Thyroid gland (tissue), 4 donors: ENCODE data around the gene WBP1L. TPM values are rescaled to one million over a fixed set of nuclear protein-coding genes. Genes with fewer than 3 reads are reported as not detected.
A peak's percentile ranks its signal among the peaks of the same experiment; 100 is the strongest.

ENCODE experiments used
- DNase-seq, 2 donors: peaks; one replicate each; pipeline ENCODE4 v3.0.0-alpha.2; 2019
- H3K27ac ChIP-seq, 3 donors: fragments of 200-600 bp; sonication (generic); 1 replicate in 2 of 3; 2 replicates in 1 of 3; pipeline ENCODE4 v1.5.1; 2016 to 2019; ENCODE audit warnings: mild to moderate bottlenecking in 1 of 3, moderate library complexity in 1 of 3
- H3K27me3 ChIP-seq: fragments of 200-600 bp; sonication (generic); one replicate; pipeline ENCODE4 v1.5.1; 2019
- H3K36me3 ChIP-seq, 2 donors: fragments of 200-600 bp; sonication (generic); one replicate each; pipeline ENCODE4 v1.5.1; 2016 to 2019
- H3K4me1 ChIP-seq, 2 donors: fragments of 200-600 bp; sonication (generic); one replicate each; pipeline ENCODE4 v1.5.1; 2017 to 2019
- H3K4me3 ChIP-seq, 3 donors: fragments of 200-600 bp; sonication (generic); replicated peaks in 1 of 3; 1 replicate in 2 of 3; 2 replicates in 1 of 3; pipeline ENCODE4 v1.5.1; 2016; ENCODE audit warnings: mild to moderate bottlenecking in 1 of 3
- H3K9me3 ChIP-seq: fragments of 200-600 bp; sonication (generic); one replicate; pipeline ENCODE4 v1.5.1; 2017
- POLR2A ChIP-seq, 2 donors: fragments of 450-650 bp; IDR thresholded peaks; one replicate each; pipeline ENCODE4 v1.6.1; 2017; ENCODE audit warnings: antibody characterized with exemption in 2 of 2, mild to moderate bottlenecking in 2 of 2, moderate library complexity in 1 of 2
- WGBS, 2 donors: methylation state at CpG; one replicate each; pipeline ENCODE4 v1.1.5; 2017; 5-methylcytosine and 5-hydroxymethylcytosine counted together
- intact Hi-C: fragments of 100-400 bp; cut with DNase I; formaldehyde crosslinking; loops from one replicate; pipeline ENCODE4 v1.15.1; 2023
- total RNA-seq, 4 donors: library from RNA; depleted of rRNA; stranded (reverse); fragments of >200 nt; gene quantifications; one replicate each; pipeline ENCODE4 v1.2.3, GENCODE V29; 2016
- TF ChIP-seq, protein P1 (sequence below), 6 experiments: fragments of 200-600 bp in 3 of 6; fragments of 450-650 bp in 3 of 6; sonication (generic) in 3 of 6; IDR thresholded peaks; one replicate each; pipeline ENCODE4 v1.5.1; 2016 to 2019; ENCODE audit warnings: antibody characterized with exemption in 6 of 6, mild to moderate bottlenecking in 2 of 6, inconsistent platforms in 1 of 6, moderate library complexity in 1 of 6

The WBP1L gene
- total RNA-seq, 4 donors from 2014 or later: 194 to 384 (median 314) TPM

- no peak for TF ChIP-seq POLR2A (IDR thresholded peaks at IDR 0.05)
- TF ChIP-seq, protein P1, sequence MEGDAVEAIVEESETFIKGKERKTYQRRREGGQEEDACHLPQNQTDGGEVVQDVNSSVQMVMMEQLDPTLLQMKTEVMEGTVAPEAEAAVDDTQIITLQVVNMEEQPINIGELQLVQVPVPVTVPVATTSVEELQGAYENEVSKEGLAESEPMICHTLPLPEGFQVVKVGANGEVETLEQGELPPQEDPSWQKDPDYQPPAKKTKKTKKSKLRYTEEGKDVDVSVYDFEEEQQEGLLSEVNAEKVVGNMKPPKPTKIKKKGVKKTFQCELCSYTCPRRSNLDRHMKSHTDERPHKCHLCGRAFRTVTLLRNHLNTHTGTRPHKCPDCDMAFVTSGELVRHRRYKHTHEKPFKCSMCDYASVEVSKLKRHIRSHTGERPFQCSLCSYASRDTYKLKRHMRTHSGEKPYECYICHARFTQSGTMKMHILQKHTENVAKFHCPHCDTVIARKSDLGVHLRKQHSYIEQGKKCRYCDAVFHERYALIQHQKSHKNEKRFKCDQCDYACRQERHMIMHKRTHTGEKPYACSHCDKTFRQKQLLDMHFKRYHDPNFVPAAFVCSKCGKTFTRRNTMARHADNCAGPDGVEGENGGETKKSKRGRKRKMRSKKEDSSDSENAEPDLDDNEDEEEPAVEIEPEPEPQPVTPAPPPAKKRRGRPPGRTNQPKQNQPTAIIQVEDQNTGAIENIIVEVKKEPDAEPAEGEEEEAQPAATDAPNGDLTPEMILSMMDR (IDR thresholded peaks at IDR 0.05): no peak
- Histone ChIP-seq H3K4me1 (peaks cover 20 to 22% of the 10 kb centered on the region in 2 donors), H3K27me3 (no peaks in the 10 kb centered on the region), H3K27ac (peak overlapping the region in 1 of 3 donors; percentile 19), H3K36me3 (no peaks in the 10 kb centered on the region), H3K9me3 (no peaks in the 10 kb centered on the region), H3K4me3 (no peak overlapping the region)
- intact Hi-C loops: no loop called here
- no peak for DNase-seq
- WGBS, 2 donors: 73 to 85% methylated on average over 6 of the region's 6 CpGs
Observed at GRCh38 chr10:102720775-102721301, 22.9 kb upstream of the WBP1L start.

DNA sequence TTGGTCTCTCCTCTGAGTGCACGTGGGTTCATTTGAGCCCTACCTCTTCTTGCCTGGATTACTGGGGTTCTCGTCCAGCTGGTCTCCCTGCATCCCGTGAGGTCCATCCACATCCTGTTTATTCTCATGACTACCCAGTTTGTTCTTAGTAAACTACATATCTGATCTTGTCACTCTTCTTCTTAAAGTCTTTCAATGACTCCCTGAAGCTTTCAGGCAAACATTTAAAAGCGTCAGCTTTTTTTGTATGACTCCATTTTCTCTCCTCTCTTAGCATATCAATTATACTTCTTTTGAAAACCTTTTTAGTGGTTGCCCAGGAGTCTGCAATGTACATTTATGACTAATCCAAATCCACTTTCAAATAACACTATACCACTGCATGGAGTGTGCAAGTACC is 21.8 kb upstream of the WBP1L start:
- Histone ChIP-seq H3K9me3 (no peaks in the 10 kb centered on the region), H3K36me3 (no peaks in the 10 kb centered on the region), H3K4me3 (no peak overlapping the region), H3K4me1 (peaks cover 20 to 22% of the 10 kb centered on the region in 2 donors), H3K27me3 (no peaks in the 10 kb centered on the region), H3K27ac (no peak overlapping the region)
- DNase-seq: no peak
- TF ChIP-seq POLR2A (IDR thresholded peaks at IDR 0.05): no peak
- TF ChIP-seq, protein P1 (IDR thresholded peaks at IDR 0.05): no peak
- WGBS, 2 donors: 64 to 69% methylated on average over 4 of the region's 4 CpGs
- intact Hi-C loops: no loop called here

DNA sequence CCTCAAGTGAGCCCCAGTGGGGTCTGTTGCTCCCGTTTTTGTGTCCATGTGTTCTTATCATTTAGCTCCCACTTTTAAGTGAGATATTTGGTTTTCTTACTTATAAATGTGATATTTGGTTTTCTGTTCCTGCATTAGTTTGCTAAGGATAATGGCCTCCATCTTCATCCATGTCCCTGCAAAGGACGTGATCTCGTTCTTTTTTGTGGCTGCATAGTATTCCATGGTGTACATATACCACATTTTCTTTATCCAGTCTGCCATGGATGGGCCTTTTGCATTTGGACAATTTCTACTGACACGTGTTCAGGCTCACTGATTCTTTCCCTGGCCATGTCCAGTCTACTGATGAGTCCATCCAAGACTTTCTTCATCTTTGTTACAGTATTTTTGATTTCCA is 19.8 kb upstream of the WBP1L start:
- WGBS, 2 donors: 96 to 97% methylated on average over 4 of the region's 4 CpGs
- intact Hi-C loops: no loop called here
- TF ChIP-seq POLR2A (IDR thresholded peaks at IDR 0.05): no peak
- TF ChIP-seq, protein P1 (IDR thresholded peaks at IDR 0.05): no peak

DNA sequence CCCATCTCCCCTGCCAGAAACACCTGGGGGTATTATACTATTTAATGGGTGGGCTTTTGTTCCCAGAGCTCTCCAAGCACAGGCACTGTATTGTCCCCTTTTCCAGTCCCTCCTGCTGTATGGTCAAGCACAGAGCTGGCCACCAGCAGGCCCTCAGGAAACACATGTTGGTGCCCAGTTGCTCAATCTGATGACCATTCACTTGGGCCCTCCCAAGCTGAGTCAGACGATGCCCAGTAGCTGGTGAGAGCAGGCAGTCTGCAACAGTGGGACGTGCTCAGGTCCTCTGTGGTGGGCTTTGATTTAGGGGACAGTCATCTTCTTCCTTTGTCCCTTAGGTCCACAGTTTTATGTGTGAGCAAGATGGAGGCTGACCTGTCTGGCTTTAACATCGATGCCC is 17.5 kb upstream of the WBP1L start:
- Histone ChIP-seq H3K27me3 (no peaks in the 10 kb centered on the region), H3K27ac (peak overlapping the region in 1 of 3 donors; percentile 22), H3K36me3 (no peaks in the 10 kb centered on the region), H3K4me3 (no peak overlapping the region), H3K9me3 (no peaks in the 10 kb centered on the region), H3K4me1 (peaks cover 5 to 10% of the 10 kb centered on the region in 2 donors)
- intact Hi-C loops: loop anchor here (5.0 kb wide), 3 partner anchors 111 to 341 kb away; partner anchors contain the start of gene CYP17A1
- 82% methylated on average over 3 of the region's 3 CpGs for WGBS, 2 donors
- TF ChIP-seq, protein P1 (IDR thresholded peaks at IDR 0.05): no peak
- DNase-seq: no peak

More for the DNA sequence above, 19.8 kb upstream of the WBP1L start:
- DNase-seq: no peak
- Histone ChIP-seq H3K27ac (no peak overlapping the region), H3K9me3 (no peaks in the 10 kb centered on the region), H3K27me3 (no peaks in the 10 kb centered on the region), H3K4me3 (no peak overlapping the region), H3K4me1 (peaks cover 9% of the 10 kb centered on the region in 2 donors), H3K36me3 (no peaks in the 10 kb centered on the region)

GRCh38 chr10:102727037-102727818 is 16.5 kb upstream of the WBP1L start:
- TF ChIP-seq POLR2A (IDR thresholded peaks at IDR 0.05): no peak
- TF ChIP-seq, protein P1 (IDR thresholded peaks at IDR 0.05): no peak
- no peaks in the 10 kb centered on the region for H3K36me3 ChIP-seq
- H3K9me3 ChIP-seq: no peaks in the 10 kb centered on the region
- peak overlapping the region in 1 of 3 donors; percentile 17 for H3K27ac ChIP-seq
- no peak for DNase-seq
- intact Hi-C loops: loop anchor here (5.0 kb wide), 3 partner anchors 110 to 340 kb away; partner anchors contain the start of gene CYP17A1
- 77 to 80% methylated on average over 13 of the region's 13 CpGs for WGBS, 2 donors
- no peak overlapping the region for H3K4me3 ChIP-seq
- H3K4me1 ChIP-seq: peaks cover 14 to 20% of the 10 kb centered on the region in 2 donors
- no peaks in the 10 kb centered on the region for H3K27me3 ChIP-seq
